ENCODE data around the gene GADD45G. TPM values are rescaled to one million over a fixed set of nuclear protein-coding genes. Genes with fewer than 3 reads are reported as not detected.

Gene GADD45G
- total RNA-seq, 4 donors from 2014 or later, result 8.3 to 27.2 (median 14.4) TPM

GRCh38 chr9:89646189-89646939 is 41.6 kb downstream of the GADD45G start:
- no peaks in the 10 kb centered on the region for H3K27me3 ChIP-seq
- no peak for TF ChIP-seq POLR2A (IDR thresholded peaks at IDR 0.05)
- no peak for TF ChIP-seq CTCF (IDR thresholded peaks at IDR 0.05)
- no peak overlapping the region for H3K4me3 ChIP-seq (replicated peaks in 1 of 3)
- H3K36me3 ChIP-seq, result no peaks in the 10 kb centered on the region
- no peak overlapping the region for H3K27ac ChIP-seq
- WGBS, 2 donors, result 96 to 97% methylated on average over 8 of the region's 8 CpGs
- H3K9me3 ChIP-seq, result no peaks in the 10 kb centered on the region
- no peaks in the 10 kb centered on the region for H3K4me1 ChIP-seq
- intact Hi-C loops (cut with DNase I), result no loop called here
- no peak for DNase-seq

- no peak for DNase-seq
- WGBS, 2 donors, result 73 to 78% methylated on average over 14 to 15 of the region's 15 CpGs
- H3K27me3 ChIP-seq, result no peaks in the 10 kb centered on the region
- no peaks in the 10 kb centered on the region for H3K9me3 ChIP-seq
- no peak overlapping the region for H3K27ac ChIP-seq
- H3K4me3 ChIP-seq (replicated peaks in 1 of 3), result no peak overlapping the region
- H3K36me3 ChIP-seq, result no peaks in the 10 kb centered on the region
- intact Hi-C loops (cut with DNase I), result no loop called here
- TF ChIP-seq POLR2A (IDR thresholded peaks at IDR 0.05) (no peak), CTCF (IDR thresholded peaks at IDR 0.05) (no peak)
- H3K4me1 ChIP-seq, result no peaks in the 10 kb centered on the region
Observed at GRCh38 chr9:89647366-89648128, 42.7 kb downstream of the GADD45G start.

GRCh38 chr9:89648247-89649000 is 43.6 kb downstream of the GADD45G start:
- H3K36me3 ChIP-seq, result no peaks in the 10 kb centered on the region
- H3K9me3 ChIP-seq, result no peaks in the 10 kb centered on the region
- no peak overlapping the region for H3K4me3 ChIP-seq (replicated peaks in 1 of 3)
- intact Hi-C loops (cut with DNase I), result no loop called here
- no peak overlapping the region for H3K27ac ChIP-seq
- no peak for DNase-seq
- WGBS, 2 donors, result 81 to 89% methylated on average over 11 of the region's 11 CpGs
- TF ChIP-seq CTCF (IDR thresholded peaks at IDR 0.05) (no peak), POLR2A (IDR thresholded peaks at IDR 0.05) (no peak)
- H3K27me3 ChIP-seq, result no peaks in the 10 kb centered on the region
- no peaks in the 10 kb centered on the region for H3K4me1 ChIP-seq

GRCh38 chr9:89649039-89649691 is 44.4 kb downstream of the GADD45G start:
- Histone ChIP-seq H3K4me1 (no peaks in the 10 kb centered on the region), H3K4me3 (replicated peaks in 1 of 3) (no peak overlapping the region), H3K27me3 (no peaks in the 10 kb centered on the region), H3K36me3 (no peaks in the 10 kb centered on the region), H3K27ac (no peak overlapping the region), H3K9me3 (no peaks in the 10 kb centered on the region)
- intact Hi-C loops (cut with DNase I), result no loop called here
- 92 to 93% methylated on average over 8 of the region's 8 CpGs for WGBS, 2 donors
- TF ChIP-seq POLR2A (IDR thresholded peaks at IDR 0.05), result no peak
- no peak for TF ChIP-seq CTCF (IDR thresholded peaks at IDR 0.05)
- DNase-seq, result no peak

Measured in thyroid gland (tissue), 4 donors.